Smooth muscle cell (in vitro differentiated cells): ENCODE results near the gene PTMA. TPM values are rescaled to one million over a fixed set of nuclear protein-coding genes. Genes with fewer than 3 reads are reported as not detected.

Experiments used
- DNase-seq: peaks from one replicate; lab custom pipeline; 2025; ENCODE audit not compliant: unreplicated experiment; lab: John Stamatoyannopoulos, UW
- H2AFZ ChIP-seq: fragments of 200-600 bp; sonication (generic); 2 replicates; pipeline ENCODE4 v1.6.0; 2016; ENCODE audit warnings: antibody characterized with exemption, low read depth, mild to moderate bottlenecking
- H3F3A ChIP-seq: fragments of 200-600 bp; sonication (generic); 2 replicates; pipeline ENCODE4 v1.6.0; 2017; ENCODE audit warnings: antibody characterized with exemption, low read depth
- H3K27ac ChIP-seq: fragments of 200-600 bp; sonication (generic); 2 replicates; pipeline ENCODE4 v1.5.1; 2016; ENCODE audit warnings: low read depth, mild to moderate bottlenecking
- H3K27me3 ChIP-seq: fragments of 200-600 bp; sonication (generic); 2 replicates; pipeline ENCODE4 v1.6.1; 2016; ENCODE audit warnings: low read depth, mild to moderate bottlenecking
- H3K36me3 ChIP-seq: fragments of 200-600 bp; sonication (generic); 2 replicates; pipeline ENCODE4 v1.5.1; 2016; ENCODE audit warnings: low read depth
- H3K4me1 ChIP-seq: fragments of 200-600 bp; sonication (generic); 2 replicates; pipeline ENCODE4 v1.5.1; 2016; ENCODE audit warnings: low read depth
- H3K4me2 ChIP-seq: fragments of 200-600 bp; sonication (generic); 2 replicates; pipeline ENCODE4 v1.6.0; 2016; ENCODE audit warnings: mild to moderate bottlenecking
- H3K4me3 ChIP-seq: fragments of 200-600 bp; sonication (generic); 2 replicates; pipeline ENCODE4 v1.5.1; 2016; ENCODE audit warnings: mild to moderate bottlenecking
- H3K79me2 ChIP-seq: fragments of 200-600 bp; sonication (generic); 2 replicates; pipeline ENCODE4 v1.6.0; 2016; ENCODE audit warnings: low read depth, mild to moderate bottlenecking
- H3K9ac ChIP-seq: fragments of 200-600 bp; sonication (generic); 2 replicates; pipeline ENCODE4 v1.6.0; 2016; ENCODE audit warnings: low read depth
- H3K9me3 ChIP-seq: fragments of 200-600 bp; sonication (generic); replicated peaks from 2 replicates; pipeline ENCODE4 v1.5.1; 2016; ENCODE audit warnings: low read depth
- H4K20me1 ChIP-seq: fragments of 200-600 bp; sonication (generic); 2 replicates; pipeline ENCODE4 v1.6.0; 2016; ENCODE audit warnings: low read depth
- CTCF ChIP-seq: fragments of 200-600 bp; sonication (generic); IDR thresholded peaks from 2 replicates; pipeline ENCODE4 v1.5.1; 2017; ENCODE audit warnings: borderline replicate concordance, mild to moderate bottlenecking, antibody characterized with exemption; ENCODE audit not compliant: insufficient read depth, poor library complexity, severe bottlenecking
- WGBS: methylation state at CpG from one replicate; pipeline ENCODE4 v1.1.7; 2016; ENCODE audit warnings: low lambda C conversion rate; 5-methylcytosine and 5-hydroxymethylcytosine counted together
- polyA plus RNA-seq: library from polyadenylated mRNA; unstranded; fragments of >200 nt; fragmentation: Nextera tagmentation; extraction: Ambion mirVana; gene quantifications from 2 replicates; pipeline ENCODE4 v1.2.1, GENCODE V29; 2016
- total RNA-seq: library from RNA; depleted of rRNA; stranded (reverse); fragments of >200 nt; gene quantifications from 2 replicates; pipeline ENCODE4 v1.2.3, GENCODE V29; 2014

PTMA gene
- total and polyA plus RNA-seq, 2 experiments from 2014 or later = 615 to 655 TPM

DNA sequence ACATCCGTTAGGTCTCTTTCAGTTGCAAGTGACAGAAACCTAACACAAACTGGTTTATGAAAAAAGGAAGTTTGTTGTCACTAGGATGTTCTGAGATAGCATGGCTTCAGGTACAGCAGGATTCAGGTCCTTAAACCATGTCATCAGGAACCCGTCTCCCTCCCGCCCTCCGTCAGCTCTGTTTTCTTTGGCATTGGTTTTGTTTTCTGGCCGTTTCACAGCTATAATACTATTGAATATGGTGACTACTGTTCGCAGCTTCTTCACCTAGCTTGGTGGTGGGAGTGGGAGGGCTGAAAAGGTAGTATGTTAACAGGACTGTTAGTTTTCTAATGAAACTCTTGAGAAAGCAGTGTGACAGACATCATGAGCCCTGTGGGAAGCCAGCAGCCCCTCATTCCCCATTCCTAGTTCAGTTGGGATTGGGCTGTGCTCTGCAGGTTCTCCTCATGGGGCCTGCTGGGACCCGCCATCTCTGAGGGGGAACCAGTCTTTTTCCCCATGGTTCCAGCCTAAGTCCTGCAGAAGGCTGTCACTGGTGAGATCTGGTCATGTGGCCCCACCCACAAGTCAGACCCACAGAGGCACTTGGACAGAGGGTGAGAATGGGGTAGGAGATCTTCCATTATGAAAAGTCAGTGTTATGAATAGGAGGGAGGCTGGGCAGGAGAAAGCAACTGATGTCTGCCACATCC is 12.1 kb downstream of the PTMA start:
- Histone ChIP-seq H3K4me2 (no peak overlapping the region), H3F3A (no peaks in the 10 kb centered on the region), H3K36me3 (no peaks in the 10 kb centered on the region), H3K4me1 (no peaks in the 10 kb centered on the region), H4K20me1 (no peaks in the 10 kb centered on the region), H3K27ac (no peak overlapping the region), H3K27me3 (no peaks in the 10 kb centered on the region), H3K9ac (no peak overlapping the region), H2AFZ (no peak overlapping the region), H3K4me3 (no peak overlapping the region), H3K79me2 (no peaks in the 10 kb centered on the region), H3K9me3 (no peaks in the 10 kb centered on the region)
- 91% methylated on average over 7 of the region's 7 CpGs for WGBS
- no peak for DNase-seq
- no peak for TF ChIP-seq CTCF

DNA sequence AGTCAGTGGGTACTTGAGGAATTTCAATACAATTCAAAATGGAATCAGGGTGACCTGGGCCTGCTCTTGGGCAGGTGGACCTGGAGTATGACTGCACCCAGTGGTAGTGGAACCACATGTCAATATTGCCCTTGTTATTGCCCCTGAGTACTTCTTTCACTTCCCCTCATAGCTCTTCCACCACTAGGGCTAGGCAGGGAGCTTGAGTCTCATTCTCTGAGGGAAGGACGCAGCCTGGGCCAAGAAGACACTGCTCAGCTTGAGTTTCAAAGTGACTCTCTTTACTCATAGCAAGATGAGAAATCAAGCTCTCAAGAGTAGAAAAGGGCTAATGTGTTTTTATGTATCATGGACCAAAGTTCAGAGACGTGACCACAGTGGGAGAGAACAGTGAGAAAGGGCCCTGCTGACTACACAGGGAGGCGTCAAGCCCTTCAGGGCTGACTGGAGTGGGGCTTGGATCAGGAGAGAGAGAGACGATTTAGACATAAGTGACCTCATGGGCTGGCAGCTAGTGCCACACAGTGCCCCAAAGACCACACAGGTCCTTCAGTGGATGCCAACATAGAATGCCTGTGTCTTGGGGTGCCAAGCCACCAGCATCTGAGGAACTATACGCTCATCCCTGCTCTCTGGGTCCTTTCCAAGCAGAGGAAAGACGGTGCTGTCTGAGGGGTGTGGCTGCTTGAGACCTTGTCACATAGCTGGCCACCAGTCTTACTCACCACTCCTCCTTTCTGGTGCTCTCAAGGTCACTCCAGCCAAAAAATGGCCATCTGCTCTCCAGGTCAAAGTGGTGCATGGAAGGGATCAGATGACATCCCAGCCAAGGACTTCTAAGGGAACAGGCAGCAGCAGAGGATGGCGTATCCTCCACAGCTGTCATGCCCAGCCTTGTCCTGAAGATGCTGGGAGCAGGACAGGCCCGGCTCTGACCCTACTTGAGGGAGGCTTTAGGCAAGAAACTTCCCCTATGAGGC is 13.0 kb downstream of the PTMA start:
- 92% methylated on average over 8 of the region's 8 CpGs for WGBS
- no peak for DNase-seq
- no peak overlapping the region for H3K27ac ChIP-seq
- no peaks in the 10 kb centered on the region for H4K20me1 ChIP-seq
- no peak overlapping the region for H3K9ac ChIP-seq
- H3K36me3 ChIP-seq = no peaks in the 10 kb centered on the region
- no peak overlapping the region for H2AFZ ChIP-seq
- no peak overlapping the region for H3K4me3 ChIP-seq
- H3K27me3 ChIP-seq = no peaks in the 10 kb centered on the region
- TF ChIP-seq CTCF = no peak
- no peaks in the 10 kb centered on the region for H3F3A ChIP-seq
- no peaks in the 10 kb centered on the region for H3K9me3 ChIP-seq
- no peaks in the 10 kb centered on the region for H3K79me2 ChIP-seq
- no peaks in the 10 kb centered on the region for H3K4me1 ChIP-seq
- H3K4me2 ChIP-seq = no peak overlapping the region

DNA sequence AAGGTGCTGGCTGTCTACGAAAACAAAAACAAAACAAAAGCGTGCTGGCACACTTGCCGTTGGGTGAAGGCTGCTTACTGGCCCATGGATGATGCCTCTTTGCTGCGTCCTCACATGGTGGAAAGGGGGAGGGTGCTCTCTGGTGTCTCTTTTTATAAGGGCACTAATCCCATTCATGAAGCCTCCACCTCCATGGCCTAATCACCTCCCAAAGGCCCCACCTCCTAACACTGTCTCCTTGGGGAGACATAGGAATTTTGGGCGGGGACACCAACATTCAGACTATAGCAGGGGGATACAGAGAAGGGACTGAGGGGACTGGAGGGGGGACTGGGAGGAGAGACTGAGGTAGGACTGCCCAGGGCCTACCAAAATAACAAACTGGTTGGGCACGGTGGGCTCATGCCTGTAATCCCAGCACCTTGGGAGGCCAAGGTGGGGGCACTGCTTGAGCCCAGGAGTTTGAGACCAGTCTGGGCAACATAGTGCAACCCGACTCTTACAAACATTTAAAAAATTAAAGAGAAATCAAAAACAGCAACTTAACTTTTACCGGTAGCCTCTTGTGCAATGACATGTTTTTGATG is 14.5 kb downstream of the PTMA start:
- Histone ChIP-seq H3K79me2 (no peaks in the 10 kb centered on the region), H3K36me3 (no peaks in the 10 kb centered on the region), H4K20me1 (no peaks in the 10 kb centered on the region), H3K4me3 (no peak overlapping the region), H3K4me2 (no peak overlapping the region), H3K4me1 (peaks cover 5% of the 10 kb centered on the region), H3F3A (no peaks in the 10 kb centered on the region), H2AFZ (no peak overlapping the region), H3K9ac (no peak overlapping the region), H3K9me3 (no peaks in the 10 kb centered on the region), H3K27ac (no peak overlapping the region), H3K27me3 (no peaks in the 10 kb centered on the region)
- no peak for TF ChIP-seq CTCF
- DNase-seq = no peak
- WGBS = 89% methylated on average over 8 of the region's 8 CpGs
